ENCODE measurements around the gene CCNB1IP1.

DNA sequence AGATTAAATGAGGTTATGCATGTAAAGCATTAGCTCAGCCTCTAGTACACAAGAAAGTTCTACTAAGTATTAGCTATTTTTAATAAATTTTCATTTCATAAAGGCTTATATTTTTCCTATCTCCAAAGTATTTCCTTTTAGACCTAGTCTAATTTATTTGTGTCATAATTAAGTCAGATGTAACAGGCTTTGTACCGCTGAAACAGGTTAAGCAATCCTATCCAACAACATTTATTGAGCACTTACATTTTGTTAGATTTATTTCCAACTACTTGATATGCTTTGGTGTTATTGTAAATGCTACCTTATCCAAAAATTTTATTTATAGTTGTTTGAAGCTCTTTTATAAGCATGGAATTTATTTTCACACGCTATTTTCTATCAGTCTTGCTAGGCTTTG lies 8.6 kb upstream of the CCNB1IP1 start:
- no peak for TF ChIP-seq EZH2 (IDR thresholded peaks at IDR 0.05; ENCODE audit: borderline replicate concordance, low read length)
- TF ChIP-seq, protein P1, sequence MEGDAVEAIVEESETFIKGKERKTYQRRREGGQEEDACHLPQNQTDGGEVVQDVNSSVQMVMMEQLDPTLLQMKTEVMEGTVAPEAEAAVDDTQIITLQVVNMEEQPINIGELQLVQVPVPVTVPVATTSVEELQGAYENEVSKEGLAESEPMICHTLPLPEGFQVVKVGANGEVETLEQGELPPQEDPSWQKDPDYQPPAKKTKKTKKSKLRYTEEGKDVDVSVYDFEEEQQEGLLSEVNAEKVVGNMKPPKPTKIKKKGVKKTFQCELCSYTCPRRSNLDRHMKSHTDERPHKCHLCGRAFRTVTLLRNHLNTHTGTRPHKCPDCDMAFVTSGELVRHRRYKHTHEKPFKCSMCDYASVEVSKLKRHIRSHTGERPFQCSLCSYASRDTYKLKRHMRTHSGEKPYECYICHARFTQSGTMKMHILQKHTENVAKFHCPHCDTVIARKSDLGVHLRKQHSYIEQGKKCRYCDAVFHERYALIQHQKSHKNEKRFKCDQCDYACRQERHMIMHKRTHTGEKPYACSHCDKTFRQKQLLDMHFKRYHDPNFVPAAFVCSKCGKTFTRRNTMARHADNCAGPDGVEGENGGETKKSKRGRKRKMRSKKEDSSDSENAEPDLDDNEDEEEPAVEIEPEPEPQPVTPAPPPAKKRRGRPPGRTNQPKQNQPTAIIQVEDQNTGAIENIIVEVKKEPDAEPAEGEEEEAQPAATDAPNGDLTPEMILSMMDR (IDR thresholded peaks at IDR 0.05; ENCODE audit: low read length) = no peak

Data from OCI-LY1 (cell line).